Activated naive CD4-positive, alpha-beta T cell treated with anti-CD3 and anti-CD28 coated beads, Interleukin-2, amount 50 U/mL, for 16 hours (primary cell): ENCODE results near the gene KCND1.

ENCODE experiments used
- DNase-seq: peaks from one replicate; pipeline ENCODE4 v3.0.0-alpha.2; 2020

KCND1 gene

GRCh38 chrX:48937054-48937907 lies 34.4 kb downstream of the KCND1 start:
- DNase-seq: peak; percentile 84

- no peak for DNase-seq
Observed at GRCh38 chrX:48936429-48937053, 35.1 kb downstream of the KCND1 start.

- DNase-seq: no peak
Observed at GRCh38 chrX:48935301-48935670, 36.4 kb downstream of the KCND1 start.

GRCh38 chrX:48934581-48935300 lies 36.9 kb downstream of the KCND1 start:
- DNase-seq: no peak

DNA sequence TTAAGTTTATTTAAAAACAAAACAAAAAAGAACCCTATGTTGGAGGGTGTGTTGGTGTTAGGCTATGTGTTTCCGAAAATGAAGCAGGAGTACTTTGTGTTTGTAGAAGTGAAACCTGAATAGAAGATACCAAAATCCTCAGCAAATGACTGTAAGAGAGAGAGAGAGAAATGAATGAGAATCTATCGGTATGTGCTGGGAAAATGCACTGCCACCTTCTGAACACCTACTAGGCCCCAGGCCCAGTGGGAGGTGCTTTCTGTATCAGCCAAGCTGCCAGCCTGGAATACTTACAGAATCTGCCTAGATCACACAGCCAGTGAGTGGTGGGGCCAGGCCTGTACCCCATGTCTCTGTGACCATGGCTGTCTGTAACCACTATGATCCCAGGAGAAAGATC lies 37.9 kb downstream of the KCND1 start:
- DNase-seq: peak; percentile 44

- DNase-seq: no peak
Observed at GRCh38 chrX:48927736-48928382, 43.8 kb downstream of the KCND1 start.

GRCh38 chrX:48927123-48927522 lies 44.5 kb downstream of the KCND1 start:
- no peak for DNase-seq

DNA sequence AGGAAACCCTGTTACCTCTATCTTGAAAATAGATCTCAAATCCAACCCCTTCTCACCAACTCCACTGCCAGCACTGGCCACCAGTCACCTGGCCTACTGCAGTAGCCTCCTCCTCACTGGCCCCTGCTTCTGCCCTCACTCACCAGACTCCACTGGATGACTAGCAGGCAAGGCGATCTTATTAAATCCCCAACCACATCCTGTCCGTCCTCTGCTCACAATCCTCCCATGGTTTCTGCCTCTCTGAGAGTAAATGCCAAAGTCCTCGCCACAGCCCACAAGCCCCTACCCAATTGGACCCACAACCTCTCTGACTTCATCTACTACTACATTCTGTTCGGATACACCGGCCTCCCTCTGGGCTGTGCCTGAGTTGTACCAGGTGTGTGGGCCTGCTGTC lies 47.4 kb downstream of the KCND1 start:
- DNase-seq: no peak

- DNase-seq: no peak
Observed at GRCh38 chrX:48923771-48924170, 47.9 kb downstream of the KCND1 start.

GRCh38 chrX:48920718-48921104 lies 50.9 kb downstream of the KCND1 start:
- no peak for DNase-seq

- no peak for DNase-seq
Observed at GRCh38 chrX:48919947-48920717, 51.5 kb downstream of the KCND1 start.

- peak; percentile 44 for DNase-seq
Observed at GRCh38 chrX:48919360-48919841, 52.2 kb downstream of the KCND1 start.

DNA sequence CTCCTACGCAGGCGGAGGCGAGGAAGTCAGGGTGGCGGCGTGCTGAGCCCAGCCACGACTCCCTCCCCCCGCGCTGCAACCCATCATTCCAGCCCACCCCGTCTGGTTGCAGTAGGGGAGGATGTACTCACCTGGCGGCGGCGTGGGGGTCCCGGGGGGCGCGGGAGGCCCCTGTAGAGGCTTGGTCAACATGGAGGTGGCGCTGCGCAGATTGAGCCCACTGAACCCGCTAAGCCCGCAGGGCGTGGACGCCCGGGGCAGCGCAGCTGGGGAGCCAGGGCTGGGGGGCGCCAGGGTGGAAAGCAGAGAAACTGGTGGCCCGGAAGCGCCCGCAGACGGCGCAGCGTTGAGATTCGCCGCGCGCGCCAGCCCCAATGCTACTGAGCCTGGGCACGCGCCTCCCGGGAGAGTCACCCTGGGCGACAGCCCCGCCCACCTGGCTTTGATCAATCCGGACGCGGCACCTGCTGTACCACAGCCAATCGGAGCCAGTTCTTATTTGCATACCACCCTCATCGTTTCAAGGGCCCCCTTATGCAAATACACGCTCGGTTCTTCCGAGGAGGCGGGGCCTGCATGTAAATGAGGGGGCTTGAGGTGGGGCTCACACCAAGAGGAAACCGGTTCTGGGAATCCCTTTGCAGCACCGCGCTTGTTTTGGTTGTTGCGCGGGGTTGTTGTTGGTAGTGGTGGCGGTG lies 52.9 kb downstream of the KCND1 start, which contains the start of gene PIM2:
PIM2 (minus strand) TSS at position 382 of the 698 bp plus-strand sequence; CDS start at position 192, 190 bp downstream.
- peak; percentile 91 for DNase-seq

DNA sequence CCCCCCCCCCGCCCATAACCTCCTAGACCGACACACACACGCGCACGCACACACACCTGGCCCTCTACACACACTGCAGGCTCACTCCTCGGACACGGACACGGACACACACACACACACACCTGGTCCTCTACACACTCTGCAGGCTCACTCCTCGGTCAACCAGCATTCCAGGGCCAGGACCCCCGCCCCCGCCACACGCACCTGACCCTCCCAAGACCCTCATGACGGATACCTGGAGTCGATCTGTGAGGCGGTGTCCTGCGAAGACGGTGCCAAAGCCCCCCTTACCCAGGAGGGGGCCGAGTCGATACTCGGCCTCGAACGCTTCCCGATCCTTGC lies 53.4 kb downstream of the KCND1 start:
- no peak for DNase-seq

DNA sequence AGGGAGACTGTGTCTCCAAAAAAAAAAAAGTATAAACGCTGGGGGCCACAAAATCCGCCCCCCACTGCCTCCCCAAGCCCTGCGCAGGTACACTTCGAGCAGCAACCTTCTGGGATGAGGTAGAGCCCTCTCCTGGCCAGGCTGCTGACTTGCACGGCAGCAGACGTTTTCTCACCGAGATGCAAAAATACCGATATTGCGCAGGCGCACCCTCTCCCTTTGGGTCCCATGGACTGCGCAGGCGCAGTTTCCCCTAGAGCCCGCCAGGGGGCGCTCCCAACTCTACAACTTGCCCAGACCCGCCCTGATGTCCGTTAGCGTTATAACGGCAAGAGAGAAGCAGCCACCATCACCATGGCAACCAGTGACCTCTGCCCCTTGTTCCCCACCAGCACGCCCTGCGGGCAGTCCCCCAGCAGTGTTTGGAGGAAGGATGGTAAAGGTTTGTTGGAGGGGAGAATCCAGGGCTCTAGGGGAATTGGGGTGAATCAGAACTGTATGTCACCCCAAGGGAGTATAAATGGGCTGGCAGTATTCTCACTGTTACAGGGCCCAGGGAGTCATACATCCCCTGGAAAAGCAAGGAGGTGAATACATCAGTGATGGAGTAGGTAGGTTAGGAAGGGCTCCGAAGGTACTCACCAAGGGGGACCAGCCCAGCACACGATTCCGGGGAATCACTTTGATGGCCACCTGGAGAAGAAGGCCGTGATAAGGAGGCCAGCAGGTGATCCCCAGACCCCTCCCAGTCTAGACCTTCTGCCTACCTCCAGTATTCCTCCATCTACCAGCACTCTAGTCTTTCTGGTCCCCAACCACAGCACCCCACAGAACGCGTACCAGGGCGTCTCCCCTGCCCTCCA lies 54.3 kb downstream of the KCND1 start:
- peak; percentile 84 for DNase-seq

GRCh38 chrX:48914593-48915493 lies 56.8 kb downstream of the KCND1 start:
- no peak for DNase-seq

- no peak for DNase-seq
Observed at GRCh38 chrX:48913605-48914366, 57.9 kb downstream of the KCND1 start.

- peak; percentile 86 for DNase-seq
Observed at GRCh38 chrX:48911412-48912182, 60.0 kb downstream of the KCND1 start, which contains the start of gene SLC35A2. SLC35A2 (minus strand) TSS chrX:48911646; CDS start chrX:48911636, 10 bp downstream.
